Duodenal mucosa (tissue), 2 donors: ENCODE data around the gene LIN28A.

Source experiments
- H3K27ac ChIP-seq: one replicate; pipeline ENCODE4 v1.7.0; 2013; ENCODE audit warnings: low read depth, low read length
- H3K27me3 ChIP-seq, 2 donors: one replicate each; pipeline ENCODE4 v1.7.0; 2013; ENCODE audit warnings: low read length in 2 of 2, control low read depth in 1 of 2; ENCODE audit not compliant: insufficient read depth in 2 of 2, control insufficient read depth in 1 of 2
- H3K36me3 ChIP-seq, 2 donors: one replicate each; pipeline ENCODE4 v1.7.0; 2013; ENCODE audit warnings: low read length in 2 of 2, control low read depth in 1 of 2; ENCODE audit not compliant: insufficient read depth in 2 of 2, control insufficient read depth in 1 of 2
- H3K4me1 ChIP-seq, 2 donors: one replicate each; pipeline ENCODE4 v1.7.0; 2013; ENCODE audit warnings: low read length in 2 of 2, control low read depth in 1 of 2; ENCODE audit not compliant: insufficient read depth in 2 of 2, control insufficient read depth in 1 of 2
- H3K4me3 ChIP-seq, 2 donors: one replicate each; pipeline ENCODE4 v1.7.0; 2013; ENCODE audit warnings: low read length in 2 of 2, low read depth in 1 of 2
- H3K9ac ChIP-seq, 2 donors: one replicate each; pipeline ENCODE4 v1.7.0; 2013; ENCODE audit warnings: low read length in 2 of 2, low read depth in 1 of 2
- H3K9me3 ChIP-seq, 2 donors: one replicate each; pipeline ENCODE4 v1.7.0; 2013; ENCODE audit warnings: low read length in 2 of 2, control low read depth in 1 of 2; ENCODE audit not compliant: control insufficient read depth in 1 of 2

Gene LIN28A

GRCh38 chr1:26477446-26478152 lies 67.0 kb downstream of the LIN28A start:
- no peak overlapping the region for H3K27ac ChIP-seq
- H3K9ac ChIP-seq = no peak overlapping the region
- no peaks in the 10 kb centered on the region for H3K9me3 ChIP-seq
- no peaks in the 10 kb centered on the region for H3K27me3 ChIP-seq
- peaks cover 15 to 40% of the 10 kb centered on the region in 2 donors for H3K36me3 ChIP-seq
- H3K4me3 ChIP-seq = no peak overlapping the region
- peaks cover 16 to 17% of the 10 kb centered on the region in 2 donors for H3K4me1 ChIP-seq

- peaks cover 15 to 40% of the 10 kb centered on the region in 2 donors for H3K36me3 ChIP-seq
- H3K4me3 ChIP-seq = no peak overlapping the region
- H3K27ac ChIP-seq = no peak overlapping the region
- no peak overlapping the region for H3K9ac ChIP-seq
- peaks cover 16 to 17% of the 10 kb centered on the region in 2 donors for H3K4me1 ChIP-seq
- H3K27me3 ChIP-seq = no peaks in the 10 kb centered on the region
- H3K9me3 ChIP-seq = no peaks in the 10 kb centered on the region
Measured at GRCh38 chr1:26478159-26478558, 67.5 kb downstream of the LIN28A start.

GRCh38 chr1:26478988-26479387 lies 68.4 kb downstream of the LIN28A start:
- H3K9ac ChIP-seq = no peak overlapping the region
- H3K27me3 ChIP-seq = no peaks in the 10 kb centered on the region
- H3K4me3 ChIP-seq = no peak overlapping the region
- peaks cover 9 to 10% of the 10 kb centered on the region in 2 donors for H3K4me1 ChIP-seq
- H3K36me3 ChIP-seq = peaks cover 12 to 35% of the 10 kb centered on the region in 2 donors
- no peaks in the 10 kb centered on the region for H3K9me3 ChIP-seq
- no peak overlapping the region for H3K27ac ChIP-seq
